ENCODE measurements around the gene PIGN. TPM values are rescaled to one million over a fixed set of nuclear protein-coding genes. Genes with fewer than 3 reads are reported as not detected.

The PIGN gene
- total and polyA plus RNA-seq, 2 of the 8 experiments (the other 6 are each of a cell fraction or from before 2014, with no cell fraction given) = 20.9 to 26.3 TPM

GRCh38 chr18:62186499-62186773 is 420 bp downstream of the PIGN start:
- H3K14ac ChIP-seq (ENCODE audit: insufficient read length) = no peak overlapping the region
- H3K23me2 ChIP-seq (ENCODE audit: low read depth, low read length) = peaks cover 7% of the 10 kb centered on the region; the same call in 1 of the 2 replicates
- FAIRE-seq (no peak), DNase-seq (ENCODE audit: low read depth in 1 of 2, low spot score in 2 of 2) (no peak)
- 0 out of 2 replicates have a peak overlapping the region, but pooled peaks have one; percentile 68 for H3K18ac ChIP-seq (ENCODE audit: extremely low read depth, low read length)
- H2BK120ac ChIP-seq (replicated peaks; ENCODE audit: low read depth, low read length) = no peak overlapping the region
- 0 out of 2 replicates have a peak overlapping the region, but pooled peaks have one; percentile 11 for H2BK12ac ChIP-seq (ENCODE audit: low read depth, low read length)
- peak overlapping the region; percentile 19; the same call in 1 of the 2 replicates for H4K8ac ChIP-seq (ENCODE audit: extremely low read depth, insufficient read depth, low read length)
- H3K9me3 ChIP-seq (ENCODE audit: insufficient read depth in 2 of 2, low read depth in 1 of 2, low read length in 1 of 2) = no peaks in the 10 kb centered on the region
- peak overlapping the region; percentile 79 to 87 for H3K4me2 ChIP-seq (ENCODE audit: insufficient read depth in 1 of 2, low read depth in 2 of 2, low read length in 2 of 2)
- H4K91ac ChIP-seq (replicated peaks; ENCODE audit: insufficient read length, low read length) = peak overlapping the region; percentile 4
- no peaks in the 10 kb centered on the region; the same call in 1 of the 2 replicates for H3K79me1 ChIP-seq (ENCODE audit: low read depth, low read length)
- H3K79me2 ChIP-seq (ENCODE audit: control insufficient read depth in 1 of 2, insufficient read depth in 2 of 2, low read length in 2 of 2) = peaks cover 0 to 46% of the 10 kb centered on the region in 2 experiments; a peak in 3 of 4 replicates
- H3K4me3 ChIP-seq (ENCODE audit: extremely low read depth in 1 of 4, insufficient read depth in 2 of 4, low read depth in 3 of 4, low read length in 4 of 4) = peak overlapping the region; percentile 67 to 98 (median 96)
- peak overlapping the region; percentile 80 for H2BK5ac ChIP-seq (ENCODE audit: low read depth, low read length)
- peak overlapping the region; percentile 55 to 79 (median 76) for H3K9ac ChIP-seq (replicated peaks in 1 of 4; ENCODE audit: extremely low read depth in 1 of 4, low read depth in 3 of 4, low read length in 3 of 4)
- H3K4ac ChIP-seq (replicated peaks; ENCODE audit: insufficient read length, low read depth, low read length) = no peak overlapping the region
- peak overlapping the region; percentile 83 for H3K27ac ChIP-seq (ENCODE audit: low read depth, low read length)
- H3K4me1 ChIP-seq (replicated peaks in 1 of 4; ENCODE audit: control insufficient read depth in 3 of 4, insufficient read depth in 4 of 4, low read length in 3 of 4) = no peaks in the 10 kb centered on the region; a peak in 1 of 7 replicates
- no peak overlapping the region for H3K23ac ChIP-seq (ENCODE audit: insufficient read length)
- no peaks in the 10 kb centered on the region for H3K27me3 ChIP-seq (replicated peaks in 1 of 4; ENCODE audit: control insufficient read depth in 3 of 4, extremely low read depth in 1 of 4, insufficient read depth in 3 of 4, low read length in 3 of 4)
- POLR2A ChIA-PET (ENCODE audit: partially characterized antibody) = interaction anchor here (0.6 to 2.5 kb wide), 9 partner anchors 10 to 239 kb away, joined by 3 to 23 read pairs (median 5); no protein-coding TSS in a partner anchor
- TF ChIP-seq SIN3A (conservative IDR thresholded peaks at IDR 0.05 in 1 of 2, IDR thresholded peaks at IDR 0.05 in 1 of 2; ENCODE audit: low read depth in 1 of 2, low read length in 2 of 2) (peak in 1 of 2 experiments; percentile 81; a peak in 2 of 4 replicates), MAX (IDR thresholded peaks at IDR 0.05) (peak; percentile 45; the same call in 1 of the 2 replicates), PHF8 (conservative IDR thresholded peaks at IDR 0.05; ENCODE audit: low read depth, low read length) (no peak; the same call in 1 of the 2 replicates), SAP30 (IDR thresholded peaks at IDR 0.05; ENCODE audit: insufficient read depth, insufficient replicate concordance, low read length) (peak; percentile 84)
- no peak overlapping the region for H2BK15ac ChIP-seq (ENCODE audit: low read length)
- peaks cover 6 to 11% of the 10 kb centered on the region in 2 experiments for H4K20me1 ChIP-seq (replicated peaks in 1 of 2; ENCODE audit: control insufficient read depth in 1 of 2, insufficient read depth in 2 of 2, low read length in 2 of 2)
- CTCF ChIA-PET (ENCODE audit: partially characterized antibody) = interaction anchor here (0.9 to 2.2 kb wide), 7 partner anchors 19 to 399 kb away, joined by 3 to 16 read pairs (median 3); no protein-coding TSS in a partner anchor
- WGBS, 2 experiments (ENCODE audit: extremely low coverage in 1 of 2, insufficient coverage in 1 of 2, insufficient read length in 1 of 2, insufficient replicate concordance in 2 of 2, low coverage in 1 of 2, low lambda C conversion rate in 2 of 2, missing lambda C conversion rate in 1 of 2) = 1% methylated on average over 12 of the region's 12 CpGs; no CpG with 5 or more reads in 1 of the 2 experiments
- H2BK20ac ChIP-seq (ENCODE audit: low read length) = no peak overlapping the region
- no peaks in the 10 kb centered on the region for H3K36me3 ChIP-seq (ENCODE audit: control insufficient read depth in 2 of 4, insufficient read depth in 4 of 4, low read length in 3 of 4)
- H3K56ac ChIP-seq (replicated peaks; ENCODE audit: insufficient read length, low read depth, low read length) = no peak overlapping the region
- peak overlapping the region; percentile 80 for H4K5ac ChIP-seq (ENCODE audit: insufficient read length, low read depth, low read length)
- H2AK5ac ChIP-seq (ENCODE audit: low read depth, low read length) = no peak overlapping the region
- peak overlapping the region; percentile 96 for H2AFZ ChIP-seq (ENCODE audit: low read length)

Data from H1 (cell line).